ENCODE results near the gene DTX1. TPM values are rescaled to one million over a fixed set of nuclear protein-coding genes. Genes with fewer than 3 reads are reported as not detected.

DTX1 gene
- total and polyA plus RNA-seq, 2 donors: 2.1 to 4.4 TPM

GRCh38 chr12:113128802-113129663 is 72.5 kb downstream of the DTX1 start:
- no peaks in the 10 kb centered on the region for H3K27me3 ChIP-seq (ENCODE audit: control insufficient read depth in 2 of 2, insufficient read depth in 1 of 2, low read length in 1 of 2)
- peaks cover 4 to 27% of the 10 kb centered on the region in 2 donors for H3K4me1 ChIP-seq (ENCODE audit: control insufficient read depth in 2 of 2, insufficient read depth in 2 of 2, low read length in 2 of 2)
- DNase-seq (ENCODE audit: low read depth in 6 of 9, low spot score in 9 of 9): peak in 3 of 9 donors; percentile 43 to 70 (median 49)
- H3K4me3 ChIP-seq (ENCODE audit: low read length in 2 of 2): no peak overlapping the region
- no peak overlapping the region for H3K27ac ChIP-seq (ENCODE audit: low read depth in 1 of 2, low read length in 1 of 2)
- 57% methylated on average over 9 of the region's 9 CpGs for WGBS
- no peaks in the 10 kb centered on the region for H3K36me3 ChIP-seq (ENCODE audit: control insufficient read depth in 2 of 2, insufficient read depth in 2 of 2, low read length in 1 of 2)
- no peaks in the 10 kb centered on the region for H3K9me3 ChIP-seq (ENCODE audit: control insufficient read depth in 2 of 2, insufficient read depth in 1 of 2, low read length in 1 of 2)

- no peak overlapping the region for H3K27ac ChIP-seq (ENCODE audit: low read depth in 1 of 2, low read length in 1 of 2)
- peaks cover 0 to 7% of the 10 kb centered on the region in 2 donors for H3K27me3 ChIP-seq (ENCODE audit: control insufficient read depth in 2 of 2, insufficient read depth in 1 of 2, low read length in 1 of 2)
- no peak for DNase-seq (ENCODE audit: low read depth in 6 of 9, low spot score in 9 of 9)
- no peak overlapping the region for H3K4me3 ChIP-seq (ENCODE audit: low read length in 2 of 2)
- H3K36me3 ChIP-seq (ENCODE audit: control insufficient read depth in 2 of 2, insufficient read depth in 2 of 2, low read length in 1 of 2): no peaks in the 10 kb centered on the region
- H3K4me1 ChIP-seq (ENCODE audit: control insufficient read depth in 2 of 2, insufficient read depth in 2 of 2, low read length in 2 of 2): peaks cover 4 to 30% of the 10 kb centered on the region in 2 donors
- H3K9me3 ChIP-seq (ENCODE audit: control insufficient read depth in 2 of 2, insufficient read depth in 1 of 2, low read length in 1 of 2): no peaks in the 10 kb centered on the region
- 71% methylated on average over 17 of the region's 17 CpGs for WGBS
Observed at GRCh38 chr12:113129664-113130456, 73.3 kb downstream of the DTX1 start.

GRCh38 chr12:113130457-113131135 is 74.1 kb downstream of the DTX1 start:
- Histone ChIP-seq H3K27me3 (ENCODE audit: control insufficient read depth in 2 of 2, insufficient read depth in 1 of 2, low read length in 1 of 2) (peaks cover 0 to 14% of the 10 kb centered on the region in 2 donors), H3K4me3 (ENCODE audit: low read length in 2 of 2) (no peak overlapping the region), H3K27ac (ENCODE audit: low read depth in 1 of 2, low read length in 1 of 2) (no peak overlapping the region), H3K36me3 (ENCODE audit: control insufficient read depth in 2 of 2, insufficient read depth in 2 of 2, low read length in 1 of 2) (no peaks in the 10 kb centered on the region), H3K9me3 (ENCODE audit: control insufficient read depth in 2 of 2, insufficient read depth in 1 of 2, low read length in 1 of 2) (no peaks in the 10 kb centered on the region), H3K4me1 (ENCODE audit: control insufficient read depth in 2 of 2, insufficient read depth in 2 of 2, low read length in 2 of 2) (peaks cover 6 to 37% of the 10 kb centered on the region in 2 donors)
- DNase-seq (ENCODE audit: low read depth in 6 of 9, low spot score in 9 of 9): no peak
- WGBS: 79% methylated on average over 18 of the region's 18 CpGs

- H3K4me1 ChIP-seq (ENCODE audit: control insufficient read depth in 2 of 2, insufficient read depth in 2 of 2, low read length in 2 of 2): peaks cover 6 to 46% of the 10 kb centered on the region in 2 donors
- WGBS: 95% methylated on average over 1 of the region's 1 CpG
- H3K36me3 ChIP-seq (ENCODE audit: control insufficient read depth in 2 of 2, insufficient read depth in 2 of 2, low read length in 1 of 2): no peaks in the 10 kb centered on the region
- peaks cover 0 to 16% of the 10 kb centered on the region in 2 donors for H3K27me3 ChIP-seq (ENCODE audit: control insufficient read depth in 2 of 2, insufficient read depth in 1 of 2, low read length in 1 of 2)
- H3K4me3 ChIP-seq (ENCODE audit: low read length in 2 of 2): no peak overlapping the region
- no peak overlapping the region for H3K27ac ChIP-seq (ENCODE audit: low read depth in 1 of 2, low read length in 1 of 2)
- no peaks in the 10 kb centered on the region for H3K9me3 ChIP-seq (ENCODE audit: control insufficient read depth in 2 of 2, insufficient read depth in 1 of 2, low read length in 1 of 2)
- no peak for DNase-seq (ENCODE audit: low read depth in 6 of 9, low spot score in 9 of 9)
Observed at GRCh38 chr12:113131556-113131955, 75.0 kb downstream of the DTX1 start.

GRCh38 chr12:113133036-113133435 is 76.5 kb downstream of the DTX1 start:
- DNase-seq (ENCODE audit: low read depth in 6 of 9, low spot score in 9 of 9): no peak
- H3K9me3 ChIP-seq (ENCODE audit: control insufficient read depth in 2 of 2, insufficient read depth in 1 of 2, low read length in 1 of 2): no peaks in the 10 kb centered on the region
- no peaks in the 10 kb centered on the region for H3K36me3 ChIP-seq (ENCODE audit: control insufficient read depth in 2 of 2, insufficient read depth in 2 of 2, low read length in 1 of 2)
- no peak overlapping the region for H3K4me3 ChIP-seq (ENCODE audit: low read length in 2 of 2)
- WGBS: 93% methylated on average over 6 of the region's 6 CpGs
- no peak overlapping the region for H3K27ac ChIP-seq (ENCODE audit: low read depth in 1 of 2, low read length in 1 of 2)
- peaks cover 5 to 36% of the 10 kb centered on the region in 2 donors for H3K4me1 ChIP-seq (ENCODE audit: control insufficient read depth in 2 of 2, insufficient read depth in 2 of 2, low read length in 2 of 2)
- peaks cover 0 to 16% of the 10 kb centered on the region in 2 donors for H3K27me3 ChIP-seq (ENCODE audit: control insufficient read depth in 2 of 2, insufficient read depth in 1 of 2, low read length in 1 of 2)

GRCh38 chr12:113133666-113134065 is 77.1 kb downstream of the DTX1 start:
- peaks cover 5 to 35% of the 10 kb centered on the region in 2 donors for H3K4me1 ChIP-seq (ENCODE audit: control insufficient read depth in 2 of 2, insufficient read depth in 2 of 2, low read length in 2 of 2)
- peaks cover 0 to 16% of the 10 kb centered on the region in 2 donors for H3K27me3 ChIP-seq (ENCODE audit: control insufficient read depth in 2 of 2, insufficient read depth in 1 of 2, low read length in 1 of 2)
- no peak for DNase-seq (ENCODE audit: low read depth in 6 of 9, low spot score in 9 of 9)
- 95% methylated on average over 3 of the region's 3 CpGs for WGBS
- H3K36me3 ChIP-seq (ENCODE audit: control insufficient read depth in 2 of 2, insufficient read depth in 2 of 2, low read length in 1 of 2): no peaks in the 10 kb centered on the region
- no peak overlapping the region for H3K27ac ChIP-seq (ENCODE audit: low read depth in 1 of 2, low read length in 1 of 2)
- no peaks in the 10 kb centered on the region for H3K9me3 ChIP-seq (ENCODE audit: control insufficient read depth in 2 of 2, insufficient read depth in 1 of 2, low read length in 1 of 2)
- H3K4me3 ChIP-seq (ENCODE audit: low read length in 2 of 2): no peak overlapping the region

GRCh38 chr12:113134071-113134470 is 77.5 kb downstream of the DTX1 start:
- 95% methylated on average over 2 of the region's 2 CpGs for WGBS
- no peaks in the 10 kb centered on the region for H3K9me3 ChIP-seq (ENCODE audit: control insufficient read depth in 2 of 2, insufficient read depth in 1 of 2, low read length in 1 of 2)
- H3K36me3 ChIP-seq (ENCODE audit: control insufficient read depth in 2 of 2, insufficient read depth in 2 of 2, low read length in 1 of 2): no peaks in the 10 kb centered on the region
- peaks cover 5 to 31% of the 10 kb centered on the region in 2 donors for H3K4me1 ChIP-seq (ENCODE audit: control insufficient read depth in 2 of 2, insufficient read depth in 2 of 2, low read length in 2 of 2)
- DNase-seq (ENCODE audit: low read depth in 6 of 9, low spot score in 9 of 9): no peak
- H3K27me3 ChIP-seq (ENCODE audit: control insufficient read depth in 2 of 2, insufficient read depth in 1 of 2, low read length in 1 of 2): peaks cover 0 to 16% of the 10 kb centered on the region in 2 donors
- H3K27ac ChIP-seq (ENCODE audit: low read depth in 1 of 2, low read length in 1 of 2): no peak overlapping the region
- no peak overlapping the region for H3K4me3 ChIP-seq (ENCODE audit: low read length in 2 of 2)

- WGBS: 72% methylated on average over 6 of the region's 6 CpGs
- no peak overlapping the region for H3K4me3 ChIP-seq (ENCODE audit: low read length in 2 of 2)
- no peak for DNase-seq (ENCODE audit: low read depth in 6 of 9, low spot score in 9 of 9)
- no peaks in the 10 kb centered on the region for H3K36me3 ChIP-seq (ENCODE audit: control insufficient read depth in 2 of 2, insufficient read depth in 2 of 2, low read length in 1 of 2)
- peaks cover 5 to 27% of the 10 kb centered on the region in 2 donors for H3K4me1 ChIP-seq (ENCODE audit: control insufficient read depth in 2 of 2, insufficient read depth in 2 of 2, low read length in 2 of 2)
- peaks cover 0 to 16% of the 10 kb centered on the region in 2 donors for H3K27me3 ChIP-seq (ENCODE audit: control insufficient read depth in 2 of 2, insufficient read depth in 1 of 2, low read length in 1 of 2)
- no peaks in the 10 kb centered on the region for H3K9me3 ChIP-seq (ENCODE audit: control insufficient read depth in 2 of 2, insufficient read depth in 1 of 2, low read length in 1 of 2)
- no peak overlapping the region for H3K27ac ChIP-seq (ENCODE audit: low read depth in 1 of 2, low read length in 1 of 2)
Observed at GRCh38 chr12:113134521-113134951, 78.0 kb downstream of the DTX1 start.
